M059J (cell line): Measurements from ENCODE around the gene CACNG4. TPM values are rescaled to one million over a fixed set of nuclear protein-coding genes. Genes with fewer than 3 reads are reported as not detected.

ENCODE experiments used
- DNase-seq: peaks from one replicate; pipeline ENCODE4 v3.0.0-alpha.2; 2012; ENCODE audit warnings: low read depth
- total RNA-seq: library from RNA; depleted of rRNA; stranded (reverse); fragments of >200 nt; shearing (Covaris generic); gene quantifications from 2 replicates; pipeline ENCODE4 v1.2.3, GENCODE V29; 2014; rRNA removed

CACNG4 gene
- total RNA-seq, 1 experiment from 2014 or later, result 5.5 TPM

GRCh38 chr17:67063141-67063540, 98.6 kb downstream of the CACNG4 start:
- DNase-seq, result no peak

- no peak for DNase-seq
Observed at GRCh38 chr17:67066717-67067116, 102.2 kb downstream of the CACNG4 start.

GRCh38 chr17:67067571-67068482, 103.3 kb downstream of the CACNG4 start:
- DNase-seq, result no peak

- no peak for DNase-seq
Observed at GRCh38 chr17:67068999-67069398, 104.5 kb downstream of the CACNG4 start.

- DNase-seq, result no peak
Observed at GRCh38 chr17:67069603-67070136, 105.2 kb downstream of the CACNG4 start.

GRCh38 chr17:67071595-67071994, 107.1 kb downstream of the CACNG4 start:
- no peak for DNase-seq

- DNase-seq, result no peak
Observed at GRCh38 chr17:67072885-67073284, 108.4 kb downstream of the CACNG4 start.

- no peak for DNase-seq
Observed at GRCh38 chr17:67074781-67075180, 110.3 kb downstream of the CACNG4 start.

GRCh38 chr17:67076290-67076689, 111.8 kb downstream of the CACNG4 start:
- no peak for DNase-seq

GRCh38 chr17:67078292-67078691, 113.8 kb downstream of the CACNG4 start:
- no peak for DNase-seq

- no peak for DNase-seq
Observed at GRCh38 chr17:67079491-67079890, 115.0 kb downstream of the CACNG4 start.

- no peak for DNase-seq
Observed at GRCh38 chr17:67080804-67081203, 116.3 kb downstream of the CACNG4 start.

GRCh38 chr17:67082107-67082506, 117.6 kb downstream of the CACNG4 start:
- no peak for DNase-seq

Other genes starting within 250 kb of the CACNG4 start
- not detected in 2 replicates for gene CACNG5, start 129.6 kb upstream of the CACNG4 start, total RNA-seq
- not detected in 2 replicates for gene CACNG1, start 79.8 kb downstream of the CACNG4 start, total RNA-seq